SK-N-SH treated with all-trans-retinoic acid at 6 μM for 48 hours (cell line): Measurements from ENCODE around the gene GREM2.

Source experiments
- CSDC2 ChIP-seq: fragments of 250-450 bp; sonication (Bioruptor Pico); IDR thresholded peaks from 2 replicates; pipeline ENCODE4 v1.5.0; 2020; ENCODE audit warnings: mild to moderate bottlenecking, moderate library complexity
- ISL1 ChIP-seq: fragments of 250-450 bp; sonication (Bioruptor Pico); IDR thresholded peaks from 2 replicates; pipeline ENCODE4 v2.1.2; 2022; ENCODE audit warnings: mild to moderate bottlenecking, moderate library complexity
- PATZ1 ChIP-seq: fragments of 250-450 bp; sonication (Bioruptor Pico); IDR thresholded peaks from 2 replicates; pipeline ENCODE4 v1.8.0; 2020; ENCODE audit warnings: mild to moderate bottlenecking, moderate library complexity, borderline replicate concordance
- POU6F1 ChIP-seq: fragments of 250-450 bp; sonication (Bioruptor Pico); IDR thresholded peaks from 2 replicates; pipeline ENCODE4 v1.8.0; 2021; ENCODE audit warnings: low read depth, mild to moderate bottlenecking, moderate library complexity, borderline replicate concordance
- PPARA ChIP-seq: fragments of 250-450 bp; sonication (Bioruptor Pico); IDR thresholded peaks from 2 replicates; pipeline ENCODE4 v1.5.0; 2020; ENCODE audit warnings: mild to moderate bottlenecking, borderline replicate concordance
- RARB ChIP-seq: fragments of 250-450 bp; sonication (Bioruptor Pico); IDR thresholded peaks from 2 replicates; pipeline ENCODE4 v1.8.0; 2021; ENCODE audit warnings: mild to moderate bottlenecking, moderate library complexity
- TOX ChIP-seq: fragments of 250-450 bp; sonication (Bioruptor Pico); IDR thresholded peaks from 2 replicates; pipeline ENCODE4 v1.8.0; 2021; ENCODE audit warnings: mild to moderate bottlenecking, moderate library complexity, borderline replicate concordance
- TSHZ2 ChIP-seq: fragments of 250-450 bp; sonication (Bioruptor Pico); IDR thresholded peaks from 2 replicates; pipeline ENCODE4 v1.5.0; 2020; ENCODE audit warnings: mild to moderate bottlenecking, moderate library complexity
- ZFP30 ChIP-seq: fragments of 450-650 bp; formaldehyde crosslinking; IDR thresholded peaks from 2 replicates; pipeline ENCODE4 v1.5.0; 2022; ENCODE audit warnings: mild to moderate bottlenecking, moderate library complexity
- ZNF70 ChIP-seq: fragments of 450-650 bp; formaldehyde crosslinking; IDR thresholded peaks from 2 replicates; pipeline ENCODE4 v1.5.0; 2020; ENCODE audit warnings: mild to moderate bottlenecking, moderate library complexity

GRCh38 chr1:240575981-240576662, 35.8 kb downstream of the GREM2 start:
- no peak for TF ChIP-seq ZFP30 (CRISPR knock-in tag)
- TF ChIP-seq POU6F1 (CRISPR knock-in tag), result no peak
- no peak for TF ChIP-seq PPARA (CRISPR knock-in tag)
- no peak for TF ChIP-seq TSHZ2 (CRISPR knock-in tag)
- no peak for TF ChIP-seq ZNF70 (CRISPR knock-in tag)
- no peak for TF ChIP-seq TOX (CRISPR knock-in tag)
- no peak for TF ChIP-seq PATZ1 (CRISPR knock-in tag)
- no peak for TF ChIP-seq ISL1
- TF ChIP-seq RARB (CRISPR knock-in tag), result no peak
- TF ChIP-seq CSDC2 (CRISPR knock-in tag), result no peak
